Liver (tissue), 9 donors: ENCODE data around the gene UBASH3A. TPM values are rescaled to one million over a fixed set of nuclear protein-coding genes. Genes with fewer than 3 reads are reported as not detected.

Source experiments
- DNase-seq: peaks from one replicate; pipeline ENCODE4 v3.0.0-alpha.2; 2017; ENCODE audit warnings: low spot score
- H3K27ac ChIP-seq, 2 donors: one replicate each; pipeline ENCODE4 v1.7.0; 2013; ENCODE audit warnings: inconsistent platforms in 2 of 2, low read length in 2 of 2, control low read depth in 1 of 2, low read depth in 1 of 2, mild to moderate bottlenecking in 1 of 2
- H3K27me3 ChIP-seq, 4 donors: one replicate each; pipeline versions ENCODE4 v1.6.1 to v1.7.0; 2013; ENCODE audit warnings: low read length in 3 of 4, inconsistent platforms in 1 of 4, mild to moderate bottlenecking in 1 of 4, moderate library complexity in 1 of 4; ENCODE audit not compliant: control insufficient read depth in 4 of 4, insufficient read depth in 4 of 4
- H3K36me3 ChIP-seq, 4 donors: one replicate each; pipeline versions ENCODE4 v1.6.1 to v1.7.0; 2013; ENCODE audit warnings: low read length in 3 of 4, mild to moderate bottlenecking in 3 of 4, low read depth in 1 of 4, moderate library complexity in 1 of 4; ENCODE audit not compliant: control insufficient read depth in 4 of 4, insufficient read depth in 3 of 4
- H3K4me1 ChIP-seq, 4 donors: one replicate each; pipeline versions ENCODE4 v1.6.1 to v1.7.0; 2013; ENCODE audit warnings: low read length in 3 of 4, mild to moderate bottlenecking in 3 of 4, moderate library complexity in 1 of 4; ENCODE audit not compliant: control insufficient read depth in 4 of 4, insufficient read depth in 4 of 4
- H3K4me3 ChIP-seq, 3 donors: one replicate each; pipeline versions ENCODE4 v1.6.1 to v1.7.0; 2013; ENCODE audit warnings: low read length in 3 of 3, control low read depth in 1 of 3, low read depth in 1 of 3, mild to moderate bottlenecking in 1 of 3
- H3K9ac ChIP-seq, 2 donors: one replicate each; pipeline ENCODE4 v1.7.0; 2013; ENCODE audit warnings: low read length in 2 of 2, mild to moderate bottlenecking in 2 of 2, moderate library complexity in 2 of 2, control low read depth in 1 of 2, low read depth in 1 of 2
- H3K9me3 ChIP-seq, 4 donors: one replicate each; pipeline versions ENCODE4 v1.6.1 to v1.7.0; 2013; ENCODE audit warnings: low read length in 3 of 4; ENCODE audit not compliant: control insufficient read depth in 4 of 4
- CTCF ChIP-seq: fragments of 150-350 bp; IDR thresholded peaks from 2 replicates; pipeline ENCODE4 v1.5.1; 2017; ENCODE audit warnings: improper control_type of control experiment, low read depth, low read length; ENCODE audit not compliant: missing input control
- EGR1 ChIP-seq, 2 donors: IDR thresholded peaks; 2 replicates each; pipeline ENCODE4 v1.6.1; 2016 to 2018; ENCODE audit warnings: antibody characterized with exemption in 2 of 2, low read depth in 2 of 2
- FOXA1 ChIP-seq: IDR thresholded peaks from 2 replicates; pipeline ENCODE4 v1.6.1; 2016; ENCODE audit warnings: antibody characterized with exemption
- FOXA2 ChIP-seq: IDR thresholded peaks from 2 replicates; pipeline ENCODE4 v1.6.1; 2016; ENCODE audit warnings: antibody characterized with exemption
- GABPA ChIP-seq, 2 donors: IDR thresholded peaks in 1 of 2; conservative IDR thresholded peaks in 1 of 2; 2 replicates each; pipeline ENCODE4 v1.6.1; 2016; ENCODE audit warnings: antibody characterized with exemption in 2 of 2, mild to moderate bottlenecking in 1 of 2, moderate library complexity in 1 of 2
- HNF4A ChIP-seq, 2 donors: conservative IDR thresholded peaks; 2 replicates each; pipeline ENCODE4 v1.6.1; 2016; ENCODE audit warnings: antibody characterized with exemption in 2 of 2, mild to moderate bottlenecking in 2 of 2
- HNF4G ChIP-seq: IDR thresholded peaks from 2 replicates; pipeline ENCODE4 v1.6.1; 2016; ENCODE audit warnings: antibody characterized with exemption
- JUND ChIP-seq, 2 donors: IDR thresholded peaks; 2 replicates each; pipeline ENCODE4 v1.6.1; 2016; ENCODE audit warnings: antibody characterized with exemption in 2 of 2
- MAX ChIP-seq: IDR thresholded peaks from 2 replicates; pipeline ENCODE4 v1.6.1; 2016; ENCODE audit warnings: antibody characterized with exemption
- NR2F2 ChIP-seq: IDR thresholded peaks from 2 replicates; pipeline ENCODE4 v1.6.1; 2016; ENCODE audit warnings: antibody characterized with exemption
- RAD21 ChIP-seq, 2 donors: IDR thresholded peaks; 2 replicates each; pipeline ENCODE4 v1.6.1; 2016; ENCODE audit warnings: antibody characterized with exemption in 2 of 2, mild to moderate bottlenecking in 2 of 2
- REST ChIP-seq: IDR thresholded peaks from 2 replicates; pipeline ENCODE4 v1.6.1; 2016; ENCODE audit warnings: antibody characterized with exemption, mild to moderate bottlenecking
- RXRA ChIP-seq, 2 donors: IDR thresholded peaks; 2 replicates each; pipeline ENCODE4 v1.6.1; 2017 to 2018; ENCODE audit warnings: antibody characterized with exemption in 2 of 2, mild to moderate bottlenecking in 1 of 2
- SP1 ChIP-seq: IDR thresholded peaks from 2 replicates; pipeline ENCODE4 v1.6.1; 2018; ENCODE audit warnings: antibody characterized with exemption, mild to moderate bottlenecking
- TAF1 ChIP-seq: conservative IDR thresholded peaks from 2 replicates; pipeline ENCODE4 v1.6.1; 2016; ENCODE audit warnings: antibody characterized with exemption, mild to moderate bottlenecking
- YY1 ChIP-seq: IDR thresholded peaks from 2 replicates; pipeline ENCODE4 v1.6.1; 2016; ENCODE audit warnings: antibody characterized with exemption, mild to moderate bottlenecking
- ZBTB33 ChIP-seq: IDR thresholded peaks from 2 replicates; pipeline ENCODE4 v1.6.1; 2016; ENCODE audit warnings: antibody characterized with exemption
- WGBS: extraction: QIAGEN DNeasy Blood & Tissue Kit; methylation state at CpG from one replicate; pipeline ENCODE4 v1.1.7; 2013; 5-methylcytosine and 5-hydroxymethylcytosine counted together
- polyA plus RNA-seq, 2 donors: library from polyadenylated mRNA; stranded (reverse) in 1 of 2; unstranded in 1 of 2; fragments of 200-250 nt in 1 of 2; fragments of >200 nt in 1 of 2; fragmentation: Nextera tagmentation in 1 of 2; extraction: Ambion mirVana in 1 of 2; gene quantifications; one replicate each; pipeline versions ENCODE4 v1.2.1 to v1.2.3, GENCODE V29; 2013 to 2015
- total RNA-seq, 2 donors: library from RNA; depleted of rRNA; stranded (reverse); fragments of >200 nt; gene quantifications; one replicate each; pipeline ENCODE4 v1.2.3, GENCODE V29; 2014
- donor health status: healthy.
- donor health status: healthy.
- donor health status: healthy.
- donor health status: healthy.
- donor health status: healthy.

Gene UBASH3A
- total and polyA plus RNA-seq, 4 donors, result 0.10 to 0.75 (median 0.45) TPM

GRCh38 chr21:42382915-42383314 lies 20.8 kb upstream of the UBASH3A start:
- Histone ChIP-seq H3K4me3 (no peak overlapping the region), H3K27ac (no peak overlapping the region), H3K9me3 (peaks cover 0 to 5% (median 0%) of the 10 kb centered on the region in 4 donors), H3K4me1 (peaks cover 0 to 12% (median 10%) of the 10 kb centered on the region in 4 donors), H3K9ac (no peak overlapping the region), H3K27me3 (no peaks in the 10 kb centered on the region), H3K36me3 (no peaks in the 10 kb centered on the region)
- 90% methylated on average over 6 of the region's 6 CpGs for WGBS
- DNase-seq, result no peak
- no peak for TF ChIP-seq YY1
- TF ChIP-seq RAD21 (IDR thresholded peaks at IDR 0.05), result no peak
- TF ChIP-seq HNF4G, result no peak
- no peak for TF ChIP-seq ZBTB33
- TF ChIP-seq SP1, result no peak
- no peak for TF ChIP-seq MAX
- TF ChIP-seq HNF4A (conservative IDR thresholded peaks at IDR 0.05), result no peak
- no peak for TF ChIP-seq REST
- no peak for TF ChIP-seq TAF1
- no peak for TF ChIP-seq NR2F2
- no peak for TF ChIP-seq JUND (IDR thresholded peaks at IDR 0.05)
- no peak for TF ChIP-seq CTCF

- Histone ChIP-seq H3K4me1 (peaks cover 0 to 12% (median 10%) of the 10 kb centered on the region in 4 donors), H3K4me3 (no peak overlapping the region), H3K9me3 (peaks cover 0 to 5% (median 0%) of the 10 kb centered on the region in 4 donors), H3K27me3 (no peaks in the 10 kb centered on the region), H3K36me3 (no peaks in the 10 kb centered on the region), H3K9ac (no peak overlapping the region), H3K27ac (no peak overlapping the region)
- no peak for DNase-seq
- 78% methylated on average over 6 of the region's 6 CpGs for WGBS
- TF ChIP-seq GABPA (IDR thresholded peaks at IDR 0.05 in 1 of 2, conservative IDR thresholded peaks at IDR 0.05 in 1 of 2) (no peak), HNF4A (conservative IDR thresholded peaks at IDR 0.05) (no peak), CTCF (no peak), JUND (IDR thresholded peaks at IDR 0.05) (no peak), EGR1 (IDR thresholded peaks at IDR 0.05; ENCODE audit: low read depth in 2 of 2) (no peak), SP1 (no peak), REST (no peak), HNF4G (no peak), FOXA1 (no peak), RXRA (IDR thresholded peaks at IDR 0.05) (no peak), MAX (no peak), TAF1 (no peak), YY1 (no peak), FOXA2 (no peak), RAD21 (IDR thresholded peaks at IDR 0.05) (no peak), NR2F2 (no peak)
Measured at GRCh38 chr21:42383331-42383730, 20.4 kb upstream of the UBASH3A start.
